Skeletal muscle satellite cell (primary cell): ENCODE measurements around the gene HSPA12A.

Source experiments
- H3K27me3 ChIP-seq: 2 replicates; pipeline ENCODE4 v1.7.0; 2013; ENCODE audit warnings: low read length; ENCODE audit not compliant: control insufficient read depth, insufficient read depth
- H3K36me3 ChIP-seq: 2 replicates; pipeline ENCODE4 v1.7.0; 2013; ENCODE audit warnings: mild to moderate bottlenecking, control low read depth, low read length; ENCODE audit not compliant: insufficient read depth
- H3K4me1 ChIP-seq: 2 replicates; pipeline ENCODE4 v1.7.0; 2013; ENCODE audit warnings: low read length; ENCODE audit not compliant: control insufficient read depth, insufficient read depth
- H3K4me2 ChIP-seq: 2 replicates; pipeline ENCODE4 v1.7.0; 2013; ENCODE audit warnings: mild to moderate bottlenecking, low read length
- H3K4me3 ChIP-seq: 2 replicates; pipeline ENCODE4 v1.7.0; 2013; ENCODE audit warnings: low read length
- H3K9ac ChIP-seq: 2 replicates; pipeline ENCODE4 v1.7.0; 2013; ENCODE audit warnings: mild to moderate bottlenecking, low read depth, low read length, moderate library complexity
- H3K9me3 ChIP-seq: replicated peaks from 2 replicates; pipeline ENCODE4 v1.7.0; 2013; ENCODE audit warnings: mild to moderate bottlenecking, control low read depth, low read length

The HSPA12A gene

GRCh38 chr10:116669080-116669479 is 73.3 kb downstream of the HSPA12A start:
- peaks cover 12% of the 10 kb centered on the region for H3K4me1 ChIP-seq
- no peaks in the 10 kb centered on the region for H3K36me3 ChIP-seq
- no peaks in the 10 kb centered on the region for H3K9me3 ChIP-seq
- no peak overlapping the region for H3K4me2 ChIP-seq
- no peaks in the 10 kb centered on the region for H3K27me3 ChIP-seq
- no peak overlapping the region for H3K4me3 ChIP-seq
- no peak overlapping the region for H3K9ac ChIP-seq

DNA sequence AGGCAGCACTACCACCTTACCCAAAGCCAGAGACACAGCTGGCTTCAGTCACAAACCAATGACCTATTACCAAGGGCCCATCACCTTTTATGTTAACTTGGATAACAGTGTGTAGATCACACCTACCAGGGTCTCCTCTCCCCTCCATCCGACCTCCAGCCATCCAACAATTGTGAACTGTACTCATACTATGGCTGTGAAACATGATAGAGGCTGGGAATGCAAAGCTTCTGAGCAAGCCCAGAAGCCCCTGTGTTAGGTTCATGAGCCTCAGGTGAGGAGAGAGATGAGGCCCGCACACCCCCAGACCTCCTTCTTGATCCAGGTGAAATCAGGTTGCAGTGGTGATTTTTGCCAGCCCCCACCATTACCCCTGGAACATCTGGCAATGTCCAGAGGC is 73.9 kb downstream of the HSPA12A start:
- Histone ChIP-seq H3K4me3 (no peak overlapping the region), H3K27me3 (no peaks in the 10 kb centered on the region), H3K9ac (no peak overlapping the region), H3K4me1 (peaks cover 12% of the 10 kb centered on the region), H3K4me2 (no peak overlapping the region), H3K9me3 (no peaks in the 10 kb centered on the region), H3K36me3 (no peaks in the 10 kb centered on the region)

GRCh38 chr10:116668018-116668417 is 74.3 kb downstream of the HSPA12A start:
- peaks cover 12% of the 10 kb centered on the region for H3K4me1 ChIP-seq
- no peaks in the 10 kb centered on the region for H3K27me3 ChIP-seq
- no peaks in the 10 kb centered on the region for H3K9me3 ChIP-seq
- no peak overlapping the region for H3K4me3 ChIP-seq
- H3K36me3 ChIP-seq: no peaks in the 10 kb centered on the region
- no peak overlapping the region for H3K9ac ChIP-seq
- no peak overlapping the region for H3K4me2 ChIP-seq

DNA sequence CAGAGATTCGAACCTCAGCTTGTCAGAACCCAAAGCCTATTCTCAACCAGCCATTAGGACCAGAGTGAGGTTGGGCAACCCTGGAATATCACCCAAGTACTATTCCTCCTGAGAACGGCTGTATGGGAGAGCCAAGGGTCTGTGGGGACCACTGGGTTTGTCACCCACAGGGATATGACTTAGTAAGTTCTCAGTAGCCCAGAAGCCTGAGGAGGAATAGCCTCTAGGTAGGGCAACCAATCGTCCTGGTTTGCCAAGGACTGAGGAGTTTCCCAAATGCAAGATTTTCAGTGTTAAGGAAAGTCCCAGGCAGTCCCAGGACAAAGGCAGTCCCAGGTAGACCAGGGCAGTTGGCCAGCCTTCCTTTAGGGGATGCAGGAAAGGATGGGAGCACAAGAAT is 74.9 kb downstream of the HSPA12A start:
- Histone ChIP-seq H3K4me1 (peaks cover 12% of the 10 kb centered on the region), H3K27me3 (no peaks in the 10 kb centered on the region), H3K9me3 (no peaks in the 10 kb centered on the region), H3K9ac (no peak overlapping the region), H3K4me2 (no peak overlapping the region), H3K36me3 (no peaks in the 10 kb centered on the region), H3K4me3 (no peak overlapping the region)

- peak overlapping the region; percentile 58 for H3K4me3 ChIP-seq
- no peak overlapping the region for H3K9ac ChIP-seq
- no peaks in the 10 kb centered on the region for H3K9me3 ChIP-seq
- H3K36me3 ChIP-seq: no peaks in the 10 kb centered on the region
- H3K27me3 ChIP-seq: no peaks in the 10 kb centered on the region
- H3K4me1 ChIP-seq: peaks cover 7% of the 10 kb centered on the region
- peak overlapping the region; percentile 80 for H3K4me2 ChIP-seq
These were observed 76.7 kb downstream of the HSPA12A start for GRCh38 chr10:116665541-116666125.

DNA sequence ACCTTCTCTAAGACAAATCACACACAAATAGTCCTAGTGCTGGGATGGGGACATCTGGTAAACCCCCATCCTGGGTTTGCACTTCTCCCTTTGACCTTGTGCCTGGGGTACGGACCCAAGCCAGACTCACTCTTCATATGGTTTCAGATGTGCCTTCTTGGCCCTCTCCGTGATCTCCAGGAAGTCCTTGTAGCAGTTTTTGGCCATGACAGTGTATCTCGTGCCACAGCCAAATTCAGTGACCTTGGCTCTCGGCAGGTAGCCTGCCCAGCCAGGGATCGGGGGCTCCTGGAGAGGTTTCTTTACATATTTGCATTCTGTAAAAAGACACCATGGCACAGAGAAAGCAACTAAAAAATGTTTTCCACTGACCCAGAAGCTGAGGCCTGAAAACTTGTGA is 77.7 kb downstream of the HSPA12A start:
- no peak overlapping the region for H3K4me3 ChIP-seq
- H3K4me1 ChIP-seq: peaks cover 7% of the 10 kb centered on the region
- no peak overlapping the region for H3K9ac ChIP-seq
- no peaks in the 10 kb centered on the region for H3K9me3 ChIP-seq
- H3K4me2 ChIP-seq: no peak overlapping the region
- H3K27me3 ChIP-seq: no peaks in the 10 kb centered on the region
- no peaks in the 10 kb centered on the region for H3K36me3 ChIP-seq

DNA sequence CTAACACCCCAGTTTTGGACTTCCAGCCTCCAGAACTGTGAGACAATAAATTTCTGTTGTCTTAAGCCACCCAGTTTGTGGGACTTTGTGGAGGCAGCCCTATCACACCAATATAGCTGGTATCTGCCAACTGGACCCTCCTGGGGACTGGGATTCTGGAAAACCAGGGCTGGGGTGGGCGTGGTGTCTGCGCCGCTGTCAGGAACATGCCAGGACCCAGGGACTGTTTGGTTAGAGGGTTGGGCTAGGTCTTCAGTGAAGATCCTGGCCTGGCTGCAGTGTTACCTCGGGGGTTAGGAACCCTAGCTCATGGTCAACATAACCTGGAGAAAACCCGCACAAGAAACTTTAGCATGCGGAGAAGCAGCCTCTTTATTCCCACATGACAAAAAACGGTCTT is 79.0 kb downstream of the HSPA12A start:
- Histone ChIP-seq H3K36me3 (no peaks in the 10 kb centered on the region), H3K9ac (no peak overlapping the region), H3K9me3 (no peaks in the 10 kb centered on the region), H3K4me2 (no peak overlapping the region), H3K4me3 (no peak overlapping the region), H3K27me3 (peaks cover 2% of the 10 kb centered on the region), H3K4me1 (peaks cover 7% of the 10 kb centered on the region)

DNA sequence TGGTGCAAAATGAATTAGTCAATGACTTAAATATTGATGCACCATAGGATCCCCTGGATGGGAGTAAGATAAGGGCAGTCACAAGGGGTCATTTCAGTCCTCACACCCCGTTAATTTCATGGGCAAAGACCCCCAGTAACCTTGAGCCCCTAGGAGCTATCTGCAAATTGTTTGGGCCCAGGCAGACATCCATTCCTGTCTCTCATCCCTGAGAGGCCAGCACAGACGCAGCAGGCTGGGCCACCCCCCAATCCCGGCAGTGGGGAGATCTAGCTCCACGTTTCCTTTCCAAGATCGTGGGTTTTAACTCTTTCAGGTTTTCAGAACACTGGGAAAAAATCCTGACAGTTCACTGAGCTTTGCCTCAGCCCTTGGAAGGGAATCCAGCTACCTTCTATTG is 81.5 kb downstream of the HSPA12A start:
- Histone ChIP-seq H3K27me3 (peaks cover 2% of the 10 kb centered on the region), H3K4me1 (peaks cover 5% of the 10 kb centered on the region), H3K4me3 (no peak overlapping the region), H3K9me3 (no peaks in the 10 kb centered on the region), H3K9ac (no peak overlapping the region), H3K36me3 (no peaks in the 10 kb centered on the region), H3K4me2 (no peak overlapping the region)

- no peaks in the 10 kb centered on the region for H3K4me1 ChIP-seq
- H3K9ac ChIP-seq: no peak overlapping the region
- H3K4me2 ChIP-seq: no peak overlapping the region
- H3K4me3 ChIP-seq: no peak overlapping the region
- peaks cover 2% of the 10 kb centered on the region for H3K27me3 ChIP-seq
- H3K9me3 ChIP-seq: no peaks in the 10 kb centered on the region
- no peaks in the 10 kb centered on the region for H3K36me3 ChIP-seq
These were observed 83.2 kb downstream of the HSPA12A start for GRCh38 chr10:116659049-116659670.

GRCh38 chr10:116657863-116658551 is 84.4 kb downstream of the HSPA12A start:
- H3K4me1 ChIP-seq: no peaks in the 10 kb centered on the region
- no peak overlapping the region for H3K9ac ChIP-seq
- H3K36me3 ChIP-seq: no peaks in the 10 kb centered on the region
- peaks cover 2% of the 10 kb centered on the region for H3K27me3 ChIP-seq
- H3K4me2 ChIP-seq: no peak overlapping the region
- no peak overlapping the region for H3K4me3 ChIP-seq
- no peaks in the 10 kb centered on the region for H3K9me3 ChIP-seq

DNA sequence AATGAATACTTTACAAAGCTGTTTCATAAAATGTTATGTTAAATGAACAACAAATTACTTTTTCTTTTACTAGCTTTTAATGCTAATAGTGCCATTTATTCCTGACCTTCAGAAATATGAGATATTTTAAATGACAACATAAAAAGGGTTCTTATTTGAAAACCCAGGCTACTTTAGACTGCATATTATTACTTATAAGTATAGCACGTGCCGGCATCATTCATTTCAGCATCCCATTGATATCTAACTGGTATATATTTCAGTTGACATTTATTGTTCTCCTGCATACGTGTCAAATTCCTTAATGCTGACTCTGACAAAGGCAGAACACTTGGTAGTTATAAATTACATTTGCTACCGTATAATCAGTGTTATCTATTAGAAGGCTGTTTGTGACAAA is 86.3 kb downstream of the HSPA12A start:
- peaks cover 2% of the 10 kb centered on the region for H3K27me3 ChIP-seq
- no peak overlapping the region for H3K9ac ChIP-seq
- H3K4me3 ChIP-seq: no peak overlapping the region
- H3K9me3 ChIP-seq: no peaks in the 10 kb centered on the region
- H3K36me3 ChIP-seq: no peaks in the 10 kb centered on the region
- no peak overlapping the region for H3K4me2 ChIP-seq
- no peaks in the 10 kb centered on the region for H3K4me1 ChIP-seq

DNA sequence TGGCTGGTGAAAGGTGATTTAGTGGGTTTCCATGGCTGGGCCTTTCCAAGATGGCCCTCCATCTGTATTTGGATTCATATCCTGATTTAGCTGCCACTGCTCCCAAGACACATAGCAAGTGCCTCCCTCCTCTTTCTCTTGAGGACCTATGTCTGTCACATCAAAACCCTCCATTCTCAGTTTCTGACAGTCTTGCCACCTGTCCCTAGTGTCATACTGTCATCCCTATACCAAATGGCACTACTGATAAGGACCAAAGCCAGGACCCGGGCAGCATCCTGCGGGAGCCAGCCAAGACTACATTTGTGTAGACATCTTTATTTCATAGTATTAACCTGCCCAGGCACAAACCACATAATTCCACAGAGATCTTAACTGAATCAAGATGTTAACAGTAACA is 86.8 kb downstream of the HSPA12A start:
- H3K4me3 ChIP-seq: no peak overlapping the region

More for the DNA sequence above, 86.8 kb downstream of the HSPA12A start:
- H3K4me1 ChIP-seq: no peaks in the 10 kb centered on the region
- H3K27me3 ChIP-seq: peaks cover 2% of the 10 kb centered on the region
- no peak overlapping the region for H3K9ac ChIP-seq
- H3K9me3 ChIP-seq: no peaks in the 10 kb centered on the region
- H3K36me3 ChIP-seq: no peaks in the 10 kb centered on the region
- H3K4me2 ChIP-seq: no peak overlapping the region
